ENCODE data around the gene FAM83G.
"Not testable (repeated sequence)": the region's sequence is repeated elsewhere in the genome, so short reads cannot be mapped to it uniquely, and the experiment has no call there.

The FAM83G gene

DNA sequence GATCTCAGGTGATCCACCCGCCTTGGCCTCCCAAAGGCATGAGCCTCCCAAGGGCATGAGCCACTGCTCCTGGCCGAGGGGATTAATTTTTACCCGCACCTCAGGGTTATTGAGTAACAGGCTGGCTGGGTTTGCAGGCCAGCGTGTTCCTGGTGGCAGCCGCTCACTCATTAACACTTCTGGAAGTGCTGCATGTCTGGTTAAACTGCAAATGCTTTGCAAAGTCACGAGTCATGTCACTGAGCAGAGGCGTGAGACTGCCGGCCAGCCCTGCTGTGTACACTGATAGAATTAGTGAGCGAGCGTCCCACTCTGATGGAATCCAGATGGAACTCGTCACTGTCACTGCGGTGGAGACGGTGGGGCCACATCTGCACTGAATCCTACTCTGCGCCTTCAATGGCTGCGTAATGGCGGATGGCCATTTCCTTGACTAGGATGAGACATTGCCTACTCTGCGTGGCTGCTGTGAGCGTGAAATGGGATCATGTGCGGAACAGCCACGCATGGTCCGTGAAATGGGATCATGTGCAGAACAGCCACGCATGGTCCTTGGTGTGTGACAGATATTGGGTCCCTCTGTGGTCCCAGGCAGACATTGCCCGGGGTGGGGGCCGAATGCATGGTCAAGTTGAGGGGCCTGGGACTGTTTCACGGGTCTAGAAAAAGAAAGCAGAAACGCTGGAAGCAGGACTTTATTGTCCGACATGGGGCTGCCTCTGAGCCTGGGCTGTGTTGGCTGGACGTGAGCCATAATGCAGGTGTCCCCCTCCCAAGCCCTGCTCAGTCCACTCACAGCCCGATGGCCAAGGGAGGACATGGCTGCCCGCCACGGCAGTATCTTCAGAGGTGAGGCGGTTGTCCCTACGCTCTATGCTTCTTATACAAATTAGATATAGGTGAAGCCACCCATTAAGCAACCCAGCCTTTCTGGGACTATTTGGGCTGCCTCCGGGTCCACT lies 53.3 kb downstream of the FAM83G start:
- DNase-seq (ENCODE audit: low read depth): no peak

DNA sequence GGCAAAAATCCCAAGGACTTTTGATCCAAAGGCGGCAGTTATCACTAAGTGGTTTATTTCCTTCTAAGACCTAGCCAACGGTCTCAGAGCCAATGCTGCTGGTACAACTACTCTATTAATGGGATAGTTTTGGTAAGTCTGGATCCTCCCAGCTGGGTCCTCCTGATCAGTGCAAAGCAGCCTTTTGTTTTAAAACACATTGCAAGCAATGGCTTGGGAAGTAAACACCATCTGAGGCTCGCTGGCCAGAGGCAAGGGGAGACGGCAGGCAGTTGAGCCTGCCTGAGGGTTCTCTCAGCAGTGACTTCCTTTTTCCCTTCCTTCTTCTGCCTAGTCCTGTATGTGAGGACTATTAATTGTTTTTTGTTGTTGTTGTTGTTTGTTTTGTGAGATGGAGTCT lies 54.2 kb downstream of the FAM83G start:
- no peak for DNase-seq (ENCODE audit: low read depth)

DNA sequence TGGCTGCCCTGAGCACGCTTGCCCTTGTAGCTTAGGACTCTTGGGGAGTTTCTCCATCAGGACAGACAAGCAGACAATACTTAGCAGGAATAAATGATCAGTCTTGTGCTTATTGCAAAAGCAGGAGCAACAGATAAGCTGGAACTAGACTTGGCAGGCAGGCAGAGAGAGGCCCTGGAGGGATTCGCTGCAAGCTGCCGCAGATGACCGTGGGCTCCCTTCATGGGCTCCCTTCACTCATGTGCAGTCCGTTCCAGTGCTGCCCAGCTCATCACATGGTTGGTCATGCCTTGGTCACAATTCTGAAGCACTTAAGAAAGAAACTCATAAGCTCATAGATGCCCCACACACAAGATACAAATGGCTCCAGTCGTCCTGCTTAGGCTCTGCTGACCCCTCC lies 55.0 kb downstream of the FAM83G start:
- DNase-seq (ENCODE audit: low read depth): no peak

DNA sequence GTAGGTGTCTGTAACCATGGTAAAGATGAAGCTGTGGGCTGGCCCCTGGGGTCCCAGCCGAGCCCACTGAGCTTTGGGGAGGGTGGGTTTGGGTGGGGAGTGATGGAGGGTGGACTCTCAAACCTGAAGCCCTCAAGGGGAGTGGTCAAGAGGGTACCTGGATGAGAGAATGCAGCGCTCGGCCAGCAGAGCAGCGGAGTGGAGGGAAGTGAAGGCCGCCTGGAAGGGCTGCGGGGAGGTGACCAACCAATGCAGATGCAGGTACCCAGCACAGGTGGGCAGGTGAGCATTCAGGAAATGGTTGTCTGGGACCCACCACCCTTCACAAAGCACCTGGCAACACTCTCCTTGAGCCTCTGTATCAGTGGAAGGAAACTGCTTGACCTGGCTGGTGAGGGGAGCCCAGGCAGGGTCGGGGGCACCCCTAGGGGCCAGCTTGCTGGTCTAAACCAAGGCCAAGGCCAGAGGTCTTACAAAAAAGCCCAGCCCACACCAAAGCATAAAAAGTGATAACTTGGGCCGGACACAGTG lies 56.0 kb downstream of the FAM83G start:
- DNase-seq (ENCODE audit: low read depth): no peak

DNA sequence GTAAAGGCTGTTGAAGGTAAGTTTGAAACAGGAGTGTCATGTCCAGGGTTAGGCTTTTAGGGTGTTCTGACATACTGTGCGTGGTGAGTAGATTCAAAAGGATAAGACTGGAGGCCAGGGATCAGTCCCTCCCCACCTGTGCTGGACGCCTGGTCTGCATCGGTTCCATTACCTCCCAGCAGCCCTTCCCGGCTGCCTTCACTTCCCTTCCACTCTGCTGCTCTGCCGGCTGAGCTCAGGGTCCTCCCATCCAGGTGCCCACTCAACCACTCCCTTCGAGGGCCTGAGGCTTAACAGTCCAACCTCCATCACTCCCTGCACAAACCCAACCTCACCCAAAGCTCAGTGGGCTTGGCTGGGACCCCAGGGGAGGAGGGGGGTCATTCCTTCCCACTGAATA lies 56.7 kb downstream of the FAM83G start:
- no peak for DNase-seq (ENCODE audit: low read depth)

DNA sequence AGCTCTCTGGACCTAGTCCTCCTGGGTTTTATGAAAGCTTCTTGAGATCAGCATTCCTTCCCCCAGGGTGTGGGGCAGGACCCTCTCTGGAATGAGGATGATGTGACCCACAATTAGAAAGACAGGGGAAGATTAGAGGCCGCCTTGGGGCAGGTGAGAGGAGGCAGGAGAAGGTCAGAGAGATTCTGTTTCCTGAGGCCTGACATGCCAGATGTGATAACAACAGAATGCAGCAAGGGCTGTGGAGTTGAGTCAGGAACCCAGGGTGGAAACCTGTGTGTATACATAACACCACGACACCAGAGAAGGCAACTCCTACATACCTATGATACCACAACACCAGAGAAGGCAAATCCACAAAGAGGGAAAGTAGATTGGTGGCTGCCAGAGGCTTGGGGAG lies 58.0 kb downstream of the FAM83G start:
- no peak for DNase-seq (ENCODE audit: low read depth)

DNA sequence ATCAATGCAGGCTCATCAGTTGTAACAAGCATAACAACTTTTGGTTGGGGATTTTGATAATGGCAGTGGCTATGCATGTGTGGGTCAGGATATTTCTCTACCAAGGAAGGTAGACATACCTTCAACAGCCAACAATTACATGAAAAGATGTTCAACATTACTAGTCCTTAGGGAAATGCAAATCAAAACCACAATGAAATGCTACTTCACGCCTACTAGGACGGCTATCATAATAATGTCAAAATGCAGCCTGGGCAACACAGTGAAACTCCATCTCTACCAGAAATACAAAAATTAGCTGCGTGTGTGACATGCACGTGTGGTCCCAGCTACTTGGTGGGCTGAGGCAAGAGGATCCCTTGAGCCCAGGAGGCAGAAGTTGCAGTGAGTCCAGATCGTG lies 59.9 kb downstream of the FAM83G start:
- DNase-seq (ENCODE audit: low read depth): no peak

DNA sequence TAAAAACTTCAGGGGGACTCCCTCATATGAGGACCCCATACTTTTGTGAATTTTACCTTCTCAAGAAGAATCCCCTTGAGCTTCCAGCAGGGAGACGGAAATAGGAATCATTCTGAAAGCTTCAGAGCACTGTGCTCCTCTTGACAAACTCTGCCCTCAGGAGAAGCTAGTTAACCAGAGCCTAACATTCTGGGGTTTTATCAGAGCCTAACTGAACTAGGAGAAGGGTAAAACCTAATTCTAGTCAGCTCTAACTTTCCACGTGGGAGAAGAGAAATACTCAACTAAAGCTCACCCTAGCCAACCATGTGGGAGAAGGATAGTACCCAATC lies 65.9 kb downstream of the FAM83G start:
- no peak for DNase-seq (ENCODE audit: low read depth)

DNA sequence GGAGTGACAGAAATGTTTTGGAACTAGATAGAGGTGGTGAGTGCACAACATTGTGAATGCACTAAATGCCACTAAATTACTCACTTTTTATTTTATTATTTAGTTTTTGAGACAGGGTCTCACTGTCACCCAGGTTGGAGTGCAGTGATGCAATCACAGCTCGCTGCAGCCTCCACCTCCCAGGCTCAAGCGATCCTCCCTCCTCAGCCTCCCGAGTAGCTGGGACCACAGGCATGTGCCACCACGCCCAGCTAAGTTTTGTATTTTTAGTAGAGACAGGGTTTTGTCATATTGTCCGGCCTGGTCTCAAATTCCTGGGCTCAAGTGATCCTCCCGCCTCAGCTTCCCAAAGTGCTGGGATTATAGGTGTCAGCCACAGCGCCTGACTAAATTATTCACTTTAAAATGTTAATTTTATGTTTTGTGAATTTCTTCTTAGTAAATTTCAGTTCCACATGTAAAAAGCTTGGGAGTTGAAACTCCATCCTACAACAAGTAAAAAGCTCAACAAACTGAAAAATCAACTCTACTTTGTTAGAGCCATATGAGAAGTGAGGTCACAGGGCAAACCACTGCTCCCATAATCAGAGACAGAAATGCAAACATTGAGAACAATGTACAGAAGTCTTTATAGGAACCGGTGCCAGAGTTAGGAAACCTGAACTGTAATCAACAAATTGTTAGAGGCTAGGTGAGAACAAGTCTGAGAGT lies 66.4 kb downstream of the FAM83G start:
- no peak for DNase-seq (ENCODE audit: low read depth)

DNA sequence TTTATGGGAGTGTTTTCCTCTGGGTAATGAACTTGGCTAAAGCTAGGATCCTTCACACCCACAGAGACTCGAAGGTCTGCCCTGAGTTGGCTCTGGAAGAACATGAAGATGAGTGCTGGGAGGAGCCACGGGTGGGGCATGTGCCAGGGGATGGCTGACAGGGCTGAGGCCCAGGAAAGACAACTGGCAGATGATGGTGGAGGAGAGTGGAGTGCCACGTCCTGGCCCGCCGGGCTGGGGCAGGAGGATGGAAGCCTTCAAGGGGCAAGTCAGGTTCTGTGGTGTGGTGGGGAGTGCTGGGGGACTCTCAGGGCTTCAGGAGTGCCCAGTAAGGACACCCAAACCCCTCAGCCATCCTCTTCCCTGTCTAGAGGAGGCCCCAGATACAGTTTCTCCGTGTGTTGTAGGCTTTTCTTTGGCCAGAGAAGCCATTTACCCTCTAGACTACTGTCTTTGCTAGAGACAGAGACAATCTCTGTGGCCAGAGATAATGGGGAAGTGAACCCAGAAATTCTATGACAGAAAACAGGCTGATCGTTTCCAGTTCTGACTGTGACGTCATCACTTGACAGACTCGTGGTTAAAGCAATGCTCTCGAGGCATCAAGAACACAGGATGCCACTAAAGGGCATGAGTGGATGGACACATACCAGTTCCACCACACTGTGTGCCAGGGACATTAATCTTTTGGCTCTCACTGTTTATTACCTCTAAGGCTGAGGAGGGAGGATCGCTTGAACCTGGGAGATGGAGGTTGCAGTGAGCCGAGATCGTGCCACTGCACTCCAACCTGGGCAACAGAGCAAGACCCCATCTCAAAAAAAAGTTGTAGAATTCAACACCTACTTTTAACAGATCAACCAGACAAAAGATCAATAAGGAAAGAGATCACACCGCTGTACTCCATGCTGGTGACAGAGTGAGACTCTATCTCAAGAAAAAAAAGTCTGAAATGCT lies 71.2 kb downstream of the FAM83G start:
- DNase-seq (ENCODE audit: low read depth): no peak

DNA sequence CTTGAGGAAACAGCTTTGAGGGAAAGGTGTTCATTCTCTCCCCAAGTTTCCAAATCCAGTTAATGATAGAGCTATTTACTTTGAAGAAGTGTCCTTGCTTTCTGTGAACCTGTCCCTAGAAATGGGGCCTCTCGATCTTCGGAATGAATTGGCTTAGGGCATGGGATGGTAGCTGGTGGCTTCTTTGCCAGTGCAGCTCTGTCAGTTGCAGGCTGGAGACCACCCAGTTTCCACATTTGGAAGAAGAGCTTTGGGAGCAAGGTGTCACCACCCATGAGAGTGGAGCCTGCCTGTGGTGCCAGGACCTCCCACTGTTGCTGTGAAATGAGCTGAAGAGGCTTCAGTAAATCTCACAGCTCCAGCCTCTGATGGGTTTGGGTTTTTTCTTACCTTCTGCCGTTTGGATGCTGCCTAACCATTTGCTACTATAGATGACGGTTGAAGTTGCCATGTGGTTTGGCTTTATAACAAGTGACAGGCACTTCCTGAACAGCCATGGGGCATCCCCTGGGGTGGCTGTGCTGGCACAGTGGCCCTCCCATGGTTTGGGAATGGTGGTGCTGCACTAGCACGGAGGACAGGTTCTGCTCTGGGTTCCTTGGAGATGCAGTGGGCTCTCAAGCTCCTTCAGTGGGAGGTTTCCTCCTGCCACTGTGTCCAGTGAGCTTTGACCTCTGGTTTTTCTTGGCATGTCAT lies 72.1 kb downstream of the FAM83G start:
- DNase-seq (ENCODE audit: low read depth): no peak

DNA sequence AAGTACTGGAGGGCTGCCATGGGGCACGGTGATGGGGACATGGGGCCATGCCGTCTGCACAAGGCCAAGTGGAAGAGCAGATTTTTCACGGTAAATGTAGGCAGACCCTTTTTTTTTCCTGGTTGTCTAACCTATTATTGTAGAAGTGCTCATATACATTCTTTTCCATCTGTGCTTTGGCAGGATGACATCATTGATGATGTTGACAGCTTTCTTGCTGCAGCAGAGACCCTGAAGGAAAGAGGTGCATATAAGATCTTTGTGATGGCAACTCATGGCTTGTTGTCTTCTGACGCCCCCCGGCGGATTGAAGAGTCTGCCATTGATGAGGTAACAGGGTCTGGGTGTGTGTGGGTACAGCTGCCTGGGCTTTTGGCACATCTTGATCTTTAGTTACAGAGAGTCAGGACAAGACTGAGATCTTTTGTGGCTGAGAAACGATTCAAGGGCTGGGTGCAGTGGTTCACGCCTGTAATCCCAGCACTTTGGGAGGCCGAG lies 75.9 kb downstream of the FAM83G start:
- DNase-seq (ENCODE audit: low read depth): no peak

DNA sequence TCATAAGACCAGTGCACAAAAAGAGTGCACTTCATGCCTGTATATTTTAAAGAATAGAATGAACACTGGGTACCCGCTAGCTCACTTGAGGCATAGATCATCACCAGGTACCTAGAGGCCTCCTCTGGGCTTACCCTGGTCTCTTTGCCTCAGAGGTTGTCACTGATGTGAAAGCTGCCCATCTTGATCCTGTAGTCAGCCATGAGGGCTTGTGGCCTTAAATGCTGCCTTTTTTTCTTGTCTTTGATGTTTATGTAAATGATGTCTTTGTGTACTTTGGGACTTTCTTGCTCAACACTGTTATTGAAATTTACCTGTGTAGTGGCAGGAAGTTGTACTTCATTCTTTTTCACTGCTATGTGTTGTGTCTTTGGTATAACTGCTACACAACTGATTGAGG lies 79.4 kb downstream of the FAM83G start:
- no peak for DNase-seq (ENCODE audit: low read depth)

DNA sequence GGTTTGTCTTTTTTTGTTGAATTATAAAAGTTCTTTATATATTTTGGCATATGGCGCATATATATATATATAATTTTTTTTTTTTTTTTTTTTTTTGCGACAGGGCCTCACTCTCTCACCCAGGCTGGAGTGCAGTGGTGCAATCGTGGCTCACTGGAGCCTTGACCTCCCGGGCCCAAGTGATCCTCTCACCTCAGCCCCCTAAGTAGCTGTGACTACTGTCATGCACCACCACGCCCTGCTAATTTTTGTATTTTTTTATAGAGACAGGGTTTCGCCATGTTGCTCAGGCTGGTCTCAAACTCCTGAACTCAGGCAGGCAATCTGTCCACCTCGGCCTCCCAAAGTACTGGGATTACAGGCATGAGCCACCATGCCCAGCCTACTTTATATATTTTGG lies 82.0 kb downstream of the FAM83G start:
- not testable (repeated sequence) for DNase-seq (ENCODE audit: low read depth)

DNA sequence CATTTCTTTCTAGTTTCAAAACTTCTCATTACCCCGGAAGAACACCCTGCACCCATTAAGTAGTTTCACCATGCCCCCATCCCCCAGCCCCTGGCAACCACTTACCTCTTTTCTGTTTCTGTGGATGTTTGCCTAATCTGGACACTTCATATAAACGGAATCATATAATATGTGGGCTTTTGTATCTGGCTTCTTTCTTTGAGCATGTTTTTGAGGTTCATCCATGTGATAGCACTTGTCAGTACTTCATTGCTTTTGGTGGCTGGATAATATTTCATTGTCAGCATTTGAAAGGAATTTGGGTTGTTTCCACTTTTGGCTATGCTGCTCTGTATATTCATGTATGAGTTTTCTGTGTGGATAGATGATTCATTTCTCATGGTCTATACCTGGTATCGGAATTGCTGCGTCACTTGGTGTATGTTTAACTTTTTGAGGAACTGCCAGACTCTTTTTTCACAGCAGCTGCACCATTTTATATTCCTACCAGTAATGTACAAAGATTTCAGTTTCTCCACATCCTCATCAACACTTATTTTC lies 82.6 kb downstream of the FAM83G start:
- DNase-seq (ENCODE audit: low read depth): no peak

DNA sequence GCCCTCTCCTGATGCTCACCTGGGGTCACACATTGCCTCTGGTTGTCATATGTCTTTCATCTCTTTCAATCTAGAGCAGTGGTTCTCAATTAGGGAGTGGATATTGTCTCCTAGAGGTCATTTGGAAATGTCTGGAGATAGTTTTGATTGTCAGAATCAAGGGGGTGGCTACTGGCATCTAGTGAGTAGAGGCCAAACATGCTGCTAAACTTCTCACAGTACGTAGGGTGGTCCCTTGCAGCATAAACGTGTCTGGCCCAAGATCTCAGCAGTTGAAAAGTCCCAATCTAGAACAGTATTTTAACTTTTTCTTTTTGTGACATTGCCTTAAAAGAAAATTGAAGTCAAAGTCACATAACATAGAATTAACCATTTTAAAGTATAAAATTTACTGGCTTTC lies 83.1 kb downstream of the FAM83G start:
- no peak for DNase-seq (ENCODE audit: low read depth)

DNA sequence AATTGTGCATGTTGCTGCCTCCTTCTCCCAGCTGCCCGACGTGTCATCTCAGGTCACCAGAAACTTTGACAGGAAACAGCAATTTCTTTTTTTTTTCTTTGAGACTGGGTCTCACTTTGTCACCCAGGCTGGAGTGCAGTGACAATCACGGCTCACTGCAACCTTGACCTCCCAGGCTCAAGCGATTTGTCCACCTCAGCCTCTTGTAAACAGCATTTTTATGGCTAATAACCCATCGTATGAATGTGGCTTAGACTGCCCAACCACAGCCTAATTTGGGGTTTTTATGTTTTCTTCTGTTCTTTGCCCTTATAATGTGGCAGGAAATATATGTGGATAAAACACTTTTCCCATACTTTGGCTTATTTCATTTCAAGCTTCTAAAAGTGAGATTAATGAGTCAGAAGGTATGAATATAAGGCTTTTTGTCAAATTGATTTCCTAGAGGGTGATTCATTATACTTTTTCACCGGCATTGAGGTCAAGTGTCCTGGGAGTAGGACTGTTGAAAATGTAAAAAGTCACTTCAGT lies 83.6 kb downstream of the FAM83G start:
- no peak for DNase-seq (ENCODE audit: low read depth)

DNA sequence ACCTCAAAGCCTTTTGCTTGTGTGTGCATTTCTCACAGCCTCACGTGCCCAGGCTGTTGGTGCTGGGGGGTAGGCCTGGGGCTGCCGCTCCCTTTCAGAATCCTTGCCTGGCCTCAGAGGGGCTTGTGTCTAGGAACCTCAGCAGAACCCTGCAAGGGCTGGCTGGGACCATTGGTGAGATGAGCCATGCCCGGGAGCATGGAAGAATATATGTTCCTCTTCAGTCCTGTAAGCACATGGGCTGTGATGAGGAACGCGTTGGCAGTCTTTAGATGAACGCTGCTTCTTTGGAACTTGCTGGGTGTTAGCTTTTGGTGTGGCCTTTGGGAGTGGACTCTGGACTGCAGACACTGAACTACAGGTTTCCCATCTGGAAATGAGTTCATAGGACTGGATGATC lies 84.6 kb downstream of the FAM83G start:
- no peak for DNase-seq (ENCODE audit: low read depth)

Data from activated T-cell treated with anti-CD3 and anti-CD28 coated beads for 48 hours (primary cell).